Central memory CD8-positive, alpha-beta T cell (primary cell): ENCODE measurements around the gene POM121C.
"Not testable (repeated sequence)": the region's sequence is repeated elsewhere in the genome, so short reads cannot be mapped to it uniquely, and the experiment has no call there.

Experiments used
- ATAC-seq: fragments of 150-1000 bp; cut with Tn5 transposase; replicated peaks from 2 replicates; pipeline ENCODE4 v1.10.0; 2022; ENCODE audit warnings: mild to moderate bottlenecking, moderate FRiP score, moderate number of reproducible peaks; ENCODE audit not compliant: poor library complexity, severe bottlenecking; ENCODE audit errors: extremely low read depth
- DNase-seq, 2 donors: peaks; one replicate each; pipeline ENCODE4 v3.0.0; 2021; ENCODE audit warnings: low spot score in 2 of 2
- H3K27ac Mint-ChIP-seq: one replicate; pipeline ENCODE4 v1.8.0; 2022; ENCODE audit warnings: low read depth, mild to moderate bottlenecking, moderate library complexity, mixed read lengths
- H3K27me3 Mint-ChIP-seq: one replicate; pipeline ENCODE4 v1.8.0; 2022; ENCODE audit warnings: mixed read lengths
- H3K36me3 Mint-ChIP-seq: one replicate; pipeline ENCODE4 v1.8.0; 2022; ENCODE audit warnings: mild to moderate bottlenecking, moderate library complexity, mixed read lengths; ENCODE audit not compliant: insufficient read depth
- H3K4me1 Mint-ChIP-seq: one replicate; pipeline ENCODE4 v1.8.0; 2022; ENCODE audit warnings: mixed read lengths
- H3K4me3 Mint-ChIP-seq: one replicate; pipeline ENCODE4 v1.8.0; 2022; ENCODE audit warnings: mild to moderate bottlenecking, moderate library complexity, mixed read lengths
- H3K9me3 Mint-ChIP-seq: one replicate; pipeline ENCODE4 v1.8.0; 2022; ENCODE audit warnings: mixed read lengths

Gene POM121C

DNA sequence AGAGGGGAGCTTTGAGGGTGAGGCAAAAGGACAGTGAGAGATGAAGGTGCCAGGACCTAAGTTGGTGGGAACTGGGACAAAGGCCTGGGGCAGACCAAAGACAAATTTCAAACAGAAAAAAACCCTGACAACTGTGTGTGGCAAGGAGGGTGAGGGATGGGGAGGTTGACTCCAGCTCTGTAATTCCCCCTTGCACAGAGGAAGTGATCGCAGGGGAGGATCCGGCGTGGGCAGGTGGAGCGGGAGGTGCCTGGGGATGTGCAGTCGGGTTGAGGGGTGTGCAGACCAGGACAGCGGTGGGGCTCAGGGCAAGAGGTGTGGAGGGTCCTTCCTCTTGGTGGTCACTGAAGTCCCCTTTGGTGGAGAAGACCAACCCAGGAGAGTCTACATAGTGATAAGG, 85.5 kb downstream of the POM121C start:
- H3K9me3 Mint-ChIP-seq, H3K27ac Mint-ChIP-seq, DNase-seq, H3K4me1 Mint-ChIP-seq, H3K27me3 Mint-ChIP-seq, H3K36me3 Mint-ChIP-seq, H3K4me3 Mint-ChIP-seq, ATAC-seq: not testable (repeated sequence)

DNA sequence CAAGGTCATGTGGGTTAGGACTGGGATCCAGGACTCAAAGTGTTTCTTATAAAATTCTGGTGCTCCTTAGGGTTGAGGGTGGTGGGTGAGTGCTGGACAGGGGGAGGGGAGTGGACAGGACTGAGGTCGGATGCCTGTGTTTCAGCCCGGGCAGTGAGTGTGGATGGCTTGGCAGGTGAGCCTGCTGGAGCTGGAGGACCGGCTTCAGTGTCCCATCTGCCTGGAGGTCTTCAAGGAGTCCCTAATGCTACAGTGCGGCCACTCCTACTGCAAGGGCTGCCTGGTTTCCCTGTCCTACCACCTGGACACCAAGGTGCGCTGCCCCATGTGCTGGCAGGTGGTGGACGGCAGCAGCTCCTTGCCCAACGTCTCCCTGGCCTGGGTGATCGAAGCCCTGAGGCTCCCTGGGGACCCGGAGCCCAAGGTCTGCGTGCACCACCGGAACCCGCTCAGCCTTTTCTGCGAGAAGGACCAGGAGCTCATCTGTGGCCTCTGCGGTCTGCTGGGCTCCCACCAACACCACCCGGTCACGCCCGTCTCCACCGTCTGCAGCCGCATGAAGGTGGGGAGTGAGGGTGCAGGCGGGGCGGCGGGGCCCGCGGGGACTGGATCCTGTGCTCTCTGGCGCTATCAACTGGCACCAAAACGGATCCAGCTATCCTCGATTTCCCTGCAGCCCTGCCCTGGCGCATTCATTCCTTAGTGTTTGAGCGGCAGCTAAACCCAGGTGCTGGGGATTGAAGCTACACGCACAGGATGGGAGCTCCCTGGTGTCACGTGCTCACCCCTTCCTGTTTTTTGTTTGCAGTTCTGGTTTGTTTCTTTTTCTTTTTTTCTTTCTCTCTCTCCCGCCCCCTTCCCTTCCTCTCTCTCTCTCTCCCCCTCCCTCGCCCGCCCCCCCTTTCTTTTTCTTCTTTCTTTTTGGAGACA, 87.1 kb downstream of the POM121C start:
- peak; percentile 80 for ATAC-seq
- H3K4me1 Mint-ChIP-seq, H3K36me3 Mint-ChIP-seq, H3K27ac Mint-ChIP-seq, H3K9me3 Mint-ChIP-seq, DNase-seq, H3K27me3 Mint-ChIP-seq, H3K4me3 Mint-ChIP-seq: not testable (repeated sequence)

DNA sequence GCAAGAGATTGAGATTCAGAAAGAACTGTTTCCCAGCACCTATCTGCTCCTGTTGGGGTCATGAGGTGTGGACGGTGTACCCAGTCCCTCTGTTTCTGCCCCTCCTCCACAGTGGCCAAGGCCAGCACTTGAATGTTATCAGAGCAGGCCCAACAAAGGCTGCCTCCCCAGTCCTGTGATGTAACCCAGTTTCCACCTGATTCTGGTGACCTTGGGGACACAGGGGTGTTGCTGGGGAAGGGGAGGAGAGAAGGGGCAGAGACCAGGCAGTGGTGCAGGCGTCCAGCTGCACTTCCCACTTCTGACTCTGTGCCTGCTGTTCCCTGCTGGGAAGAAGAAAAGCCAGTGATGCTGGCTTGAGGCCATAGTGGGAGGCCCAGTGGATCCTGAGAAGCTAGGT, 88.2 kb downstream of the POM121C start:
- not testable (repeated sequence) for H3K27ac Mint-ChIP-seq, ATAC-seq, DNase-seq, H3K4me3 Mint-ChIP-seq, H3K36me3 Mint-ChIP-seq, H3K27me3 Mint-ChIP-seq, H3K9me3 Mint-ChIP-seq, H3K4me1 Mint-ChIP-seq

- H3K9me3 Mint-ChIP-seq, H3K4me3 Mint-ChIP-seq, ATAC-seq, H3K4me1 Mint-ChIP-seq, DNase-seq, H3K36me3 Mint-ChIP-seq, H3K27me3 Mint-ChIP-seq, H3K27ac Mint-ChIP-seq: not testable (repeated sequence)
These were observed 90.8 kb downstream of the POM121C start, which contains the start of gene TRIM73 for GRCh38 chr7:75395329-75395728. Gene TRIM73 (plus strand): TSS chr7:75395629. CDS start chr7:75398934, 3,305 bp downstream.

GRCh38 chr7:75393194-75393593, 92.9 kb downstream of the POM121C start:
- not testable (repeated sequence) for H3K27me3 Mint-ChIP-seq, H3K36me3 Mint-ChIP-seq, H3K27ac Mint-ChIP-seq, ATAC-seq, H3K4me1 Mint-ChIP-seq, H3K9me3 Mint-ChIP-seq, H3K4me3 Mint-ChIP-seq, DNase-seq

DNA sequence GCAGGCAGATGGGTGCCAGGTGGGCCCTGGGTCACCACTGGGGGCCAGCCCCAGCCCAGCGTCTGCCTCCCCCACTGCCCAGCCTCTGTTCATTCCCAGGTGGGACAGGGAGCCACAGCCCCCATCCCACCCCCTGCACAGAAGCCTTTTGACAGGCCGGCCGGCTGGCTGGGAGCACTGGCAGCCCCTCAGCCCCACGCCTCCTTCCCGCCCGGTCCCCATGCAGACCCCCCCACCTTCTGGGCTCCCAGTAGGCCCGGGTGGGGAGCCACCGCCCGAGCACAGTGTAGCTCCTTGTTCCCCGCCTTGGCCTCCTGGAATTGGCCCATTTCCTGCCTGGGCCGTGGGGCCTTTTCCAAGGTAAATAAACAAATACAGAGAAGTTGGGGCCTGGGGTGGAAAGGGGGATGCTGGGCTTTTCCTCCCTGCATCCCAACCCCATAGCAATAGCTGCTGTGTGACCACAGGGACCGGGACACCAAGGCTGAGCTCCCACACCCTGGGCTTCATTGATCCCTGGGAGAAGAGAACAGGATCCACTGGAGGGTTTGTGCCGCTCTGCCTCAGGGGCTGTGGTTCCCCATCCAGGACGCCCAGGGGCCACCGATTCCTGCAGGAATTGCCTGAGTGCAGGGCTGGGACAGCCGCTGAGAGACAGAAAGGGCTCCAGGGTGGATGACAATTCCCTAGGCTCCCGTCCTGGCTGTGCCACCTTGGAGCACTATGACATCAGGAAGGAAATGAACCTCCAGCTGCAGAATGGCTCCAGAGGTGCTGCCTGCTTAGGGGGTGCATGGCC, 111.4 kb downstream of the POM121C start:
- H3K36me3 Mint-ChIP-seq, H3K4me1 Mint-ChIP-seq, H3K27ac Mint-ChIP-seq, H3K9me3 Mint-ChIP-seq, DNase-seq, H3K4me3 Mint-ChIP-seq, H3K27me3 Mint-ChIP-seq, ATAC-seq: not testable (repeated sequence)

- DNase-seq, H3K27ac Mint-ChIP-seq, ATAC-seq, H3K4me1 Mint-ChIP-seq, H3K27me3 Mint-ChIP-seq, H3K4me3 Mint-ChIP-seq, H3K36me3 Mint-ChIP-seq, H3K9me3 Mint-ChIP-seq: not testable (repeated sequence)
These were observed 112.0 kb downstream of the POM121C start for GRCh38 chr7:75374144-75374518.

- not testable (repeated sequence) for H3K4me1 Mint-ChIP-seq, H3K9me3 Mint-ChIP-seq, H3K36me3 Mint-ChIP-seq, H3K27ac Mint-ChIP-seq, DNase-seq, H3K4me3 Mint-ChIP-seq, H3K27me3 Mint-ChIP-seq, ATAC-seq
These were observed 118.8 kb downstream of the POM121C start for GRCh38 chr7:75367313-75367712.
